ENCODE measurements around the gene KIFAP3. TPM values are rescaled to one million over a fixed set of nuclear protein-coding genes. Genes with fewer than 3 reads are reported as not detected.
"Not testable (repeated sequence)": the region's sequence is repeated elsewhere in the genome, so short reads cannot be mapped to it uniquely, and the experiment has no call there.

KIFAP3 gene
- total RNA-seq, 2 experiments from 2014 or later: 19.4 to 20.6 TPM

DNA sequence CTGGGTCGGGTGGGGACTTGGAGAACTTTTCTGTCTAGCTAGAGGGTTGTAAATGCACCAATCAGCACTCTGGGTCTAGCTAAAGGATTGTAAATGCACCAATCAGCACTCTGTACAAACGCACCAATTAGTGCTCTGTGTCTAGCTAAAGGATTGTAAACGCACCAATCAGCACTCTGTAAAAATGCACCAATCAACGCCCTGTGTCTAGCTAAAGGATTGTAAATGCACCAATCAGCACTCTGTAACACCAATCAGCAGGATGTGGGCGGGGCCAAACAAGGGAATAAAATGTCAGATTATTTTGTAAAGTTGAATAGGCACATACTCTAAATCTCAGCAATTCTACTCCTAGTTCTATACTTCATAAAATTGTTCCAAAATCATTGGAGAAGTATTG is 2.5 kb upstream of the KIFAP3 start:
- ATAC-seq (ENCODE audit: low read depth); H3K4me3 Mint-ChIP-seq; H3K36me3 Mint-ChIP-seq; H3K27me3 Mint-ChIP-seq; DNase-seq; H3K9me3 Mint-ChIP-seq; POLR2A ChIA-PET; H3K27ac Mint-ChIP-seq: not testable (repeated sequence)
- H3K4me1 Mint-ChIP-seq: peaks cover 21% of the 10 kb centered on the region

DNA sequence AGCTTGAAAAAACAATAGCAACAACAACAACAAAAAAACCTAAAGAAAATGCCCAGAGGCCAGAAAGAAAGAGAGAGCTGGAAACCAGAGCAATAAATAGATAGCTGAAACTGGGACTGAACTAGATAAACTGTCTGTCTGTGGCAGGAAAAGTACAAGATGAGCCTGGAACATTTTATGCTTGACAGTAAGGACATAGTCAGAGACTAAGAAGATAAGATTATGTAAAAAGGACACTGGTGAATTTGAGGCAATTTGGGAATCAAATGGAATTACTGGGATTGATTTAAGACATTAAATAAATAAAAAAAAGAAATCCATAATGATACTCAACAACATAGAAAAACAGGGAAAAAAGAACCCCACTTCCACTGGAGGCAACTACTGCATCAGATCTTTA is 1.7 kb upstream of the KIFAP3 start:
- DNase-seq (no peak), ATAC-seq (ENCODE audit: low read depth) (no peak)
- peaks cover 3% of the 10 kb centered on the region for H3K36me3 Mint-ChIP-seq
- POLR2A ChIA-PET: no interaction called here
- H3K4me1 Mint-ChIP-seq: peaks cover 23% of the 10 kb centered on the region
- H3K27ac Mint-ChIP-seq: no peak overlapping the region
- H3K9me3 Mint-ChIP-seq: peaks cover 9% of the 10 kb centered on the region
- H3K4me3 Mint-ChIP-seq: no peak overlapping the region
- H3K27me3 Mint-ChIP-seq: no peaks in the 10 kb centered on the region

GRCh38 chr1:170075186-170075585 is 691 bp upstream of the KIFAP3 start:
- no peak for DNase-seq
- H3K27ac Mint-ChIP-seq: peak overlapping the region; percentile 95
- no peaks in the 10 kb centered on the region for H3K27me3 Mint-ChIP-seq
- POLR2A ChIA-PET: interaction anchor here (1.4 to 1.6 kb wide), 3 partner anchors 181 to 457 kb away, joined by 3 to 11 read pairs (median 5); partner anchors contain the start of genes GORAB, METTL18 and SCYL3
- H3K9me3 Mint-ChIP-seq: peaks cover 12% of the 10 kb centered on the region
- H3K4me1 Mint-ChIP-seq: peaks cover 24% of the 10 kb centered on the region
- peak overlapping the region; percentile 99 for H3K4me3 Mint-ChIP-seq
- no peak for ATAC-seq (ENCODE audit: low read depth)
- peaks cover 12% of the 10 kb centered on the region for H3K36me3 Mint-ChIP-seq

GRCh38 chr1:170073893-170074249 is 624 bp downstream of the KIFAP3 start:
- Mint-ChIP-seq H3K27ac (peak overlapping the region; percentile 95), H3K4me3 (peak overlapping the region; percentile 99), H3K27me3 (no peaks in the 10 kb centered on the region), H3K36me3 (peaks cover 13% of the 10 kb centered on the region), H3K4me1 (peaks cover 34% of the 10 kb centered on the region), H3K9me3 (peaks cover 10% of the 10 kb centered on the region)
- no peak for ATAC-seq (ENCODE audit: low read depth)
- DNase-seq: no peak
- POLR2A ChIA-PET: interaction anchor here (0.5 to 1.7 kb wide), 5 partner anchors 180 to 458 kb away, joined by 3 to 11 read pairs (median 5); partner anchors contain the start of genes GORAB, METTL18 and SCYL3

DNA sequence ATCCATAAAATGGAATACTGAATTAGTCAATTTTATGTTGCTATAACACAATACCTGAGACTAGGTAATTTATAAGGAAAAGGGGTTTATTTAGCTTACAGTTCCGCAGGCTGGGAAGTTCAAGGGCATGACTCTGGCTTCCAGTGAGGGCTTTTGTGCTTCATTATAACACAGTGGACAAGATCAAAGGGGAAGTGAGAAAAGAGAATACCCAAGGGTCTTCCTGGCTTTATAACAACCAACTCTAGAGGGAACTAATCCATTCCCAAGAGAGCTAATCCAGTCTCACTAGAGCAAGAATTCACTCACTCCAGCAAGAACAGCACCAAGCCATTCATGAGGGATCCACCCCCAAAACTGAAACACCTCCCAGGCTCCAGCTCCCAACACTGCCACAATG is 3.1 kb downstream of the KIFAP3 start:
- peaks cover 50% of the 10 kb centered on the region for H3K4me1 Mint-ChIP-seq
- ATAC-seq (ENCODE audit: low read depth) (no peak), DNase-seq (no peak)
- no peaks in the 10 kb centered on the region for H3K27me3 Mint-ChIP-seq
- H3K9me3 Mint-ChIP-seq: peaks cover 3% of the 10 kb centered on the region
- H3K36me3 Mint-ChIP-seq: peaks cover 16% of the 10 kb centered on the region
- POLR2A ChIA-PET: interaction anchor here (0.5 kb wide), 1 partner anchor 115 kb away, joined by 3 read pairs; no protein-coding TSS in a partner anchor
- H3K4me3 Mint-ChIP-seq: no peak overlapping the region
- no peak overlapping the region for H3K27ac Mint-ChIP-seq

DNA sequence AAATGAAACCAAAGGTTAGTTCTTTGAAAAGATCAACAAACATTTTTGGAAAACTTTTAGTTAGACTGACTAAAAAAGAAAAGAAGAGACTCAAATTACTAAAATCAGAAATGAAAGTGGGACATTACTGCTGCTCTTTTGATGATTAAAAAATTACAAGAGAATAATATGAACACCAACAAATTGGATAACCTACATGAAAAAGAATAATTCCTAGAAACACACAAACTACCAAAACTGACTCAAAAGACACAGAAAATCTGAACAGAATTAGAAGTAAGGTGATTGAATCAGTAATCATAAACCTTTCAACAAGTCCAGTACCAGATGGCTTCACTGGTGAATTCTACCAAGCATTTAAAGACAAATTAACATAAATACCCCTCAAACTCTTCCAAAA is 5.6 kb downstream of the KIFAP3 start:
- Mint-ChIP-seq H3K36me3 (peaks cover 15% of the 10 kb centered on the region), H3K4me1 (peaks cover 42% of the 10 kb centered on the region), H3K27ac (peak overlapping the region; percentile 87), H3K4me3 (peak overlapping the region; percentile 84), H3K27me3 (no peaks in the 10 kb centered on the region), H3K9me3 (peaks cover 3% of the 10 kb centered on the region)
- DNase-seq: no peak
- ATAC-seq (ENCODE audit: low read depth): no peak
- POLR2A ChIA-PET: no interaction called here

GRCh38 chr1:170067253-170067819 is 7.2 kb downstream of the KIFAP3 start:
- H3K27ac Mint-ChIP-seq: peak overlapping the region; percentile 34
- POLR2A ChIA-PET: no interaction called here
- H3K4me3 Mint-ChIP-seq: peak overlapping the region; percentile 84
- H3K9me3 Mint-ChIP-seq: peaks cover 3% of the 10 kb centered on the region
- ATAC-seq (ENCODE audit: low read depth) (peak; percentile 22), DNase-seq (no peak)
- H3K4me1 Mint-ChIP-seq: peaks cover 35% of the 10 kb centered on the region
- peaks cover 21% of the 10 kb centered on the region for H3K36me3 Mint-ChIP-seq
- no peaks in the 10 kb centered on the region for H3K27me3 Mint-ChIP-seq

GRCh38 chr1:170064821-170065220 is 9.7 kb downstream of the KIFAP3 start:
- Mint-ChIP-seq H3K4me3 (no peak overlapping the region), H3K27me3 (no peaks in the 10 kb centered on the region), H3K9me3 (peaks cover 2% of the 10 kb centered on the region), H3K27ac (no peak overlapping the region), H3K36me3 (peaks cover 20% of the 10 kb centered on the region), H3K4me1 (peaks cover 28% of the 10 kb centered on the region)
- DNase-seq: no peak
- POLR2A ChIA-PET: no interaction called here
- ATAC-seq (ENCODE audit: low read depth): no peak

- peaks cover 13% of the 10 kb centered on the region for H3K4me1 Mint-ChIP-seq
- no peak overlapping the region for H3K4me3 Mint-ChIP-seq
- peaks cover 19% of the 10 kb centered on the region for H3K36me3 Mint-ChIP-seq
- ATAC-seq (ENCODE audit: low read depth) (no peak), DNase-seq (no peak)
- peaks cover 2% of the 10 kb centered on the region for H3K9me3 Mint-ChIP-seq
- no peaks in the 10 kb centered on the region for H3K27me3 Mint-ChIP-seq
- H3K27ac Mint-ChIP-seq: no peak overlapping the region
- POLR2A ChIA-PET: no interaction called here
Measured at GRCh38 chr1:170063109-170063826, 11.2 kb downstream of the KIFAP3 start.

DNA sequence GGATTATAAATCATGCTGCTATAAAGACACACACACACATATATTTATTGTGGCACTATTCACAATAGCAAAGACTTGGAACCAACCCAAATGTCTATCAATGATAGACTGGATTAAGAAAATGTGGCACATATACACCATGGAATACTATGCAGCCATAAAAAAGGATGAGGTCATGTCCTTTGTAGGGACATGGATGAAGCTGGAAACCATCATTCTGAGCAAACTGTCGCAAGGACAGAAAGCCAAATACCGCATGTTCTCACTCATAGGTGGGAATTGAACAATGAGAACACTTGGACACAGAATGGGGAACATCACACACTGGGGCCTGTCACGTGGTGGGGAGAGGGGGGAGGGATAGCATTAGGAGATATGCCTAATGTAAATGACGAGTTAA is 12.8 kb downstream of the KIFAP3 start:
- DNase-seq; POLR2A ChIA-PET; H3K27ac Mint-ChIP-seq; H3K4me3 Mint-ChIP-seq; H3K4me1 Mint-ChIP-seq; H3K9me3 Mint-ChIP-seq; ATAC-seq (ENCODE audit: low read depth); H3K27me3 Mint-ChIP-seq: not testable (repeated sequence)
- H3K36me3 Mint-ChIP-seq: peaks cover 17% of the 10 kb centered on the region

GRCh38 chr1:170060015-170060520 is 14.4 kb downstream of the KIFAP3 start:
- POLR2A ChIA-PET; H3K4me3 Mint-ChIP-seq; DNase-seq; H3K27ac Mint-ChIP-seq; H3K4me1 Mint-ChIP-seq; ATAC-seq (ENCODE audit: low read depth); H3K9me3 Mint-ChIP-seq; H3K27me3 Mint-ChIP-seq: not testable (repeated sequence)
- peaks cover 17% of the 10 kb centered on the region for H3K36me3 Mint-ChIP-seq

GRCh38 chr1:170049176-170049800 is 25.2 kb downstream of the KIFAP3 start:
- Mint-ChIP-seq H3K36me3 (peaks cover 72% of the 10 kb centered on the region), H3K4me1 (peaks cover 8% of the 10 kb centered on the region), H3K27ac (no peak overlapping the region), H3K27me3 (no peaks in the 10 kb centered on the region), H3K9me3 (peaks cover 15% of the 10 kb centered on the region), H3K4me3 (no peak overlapping the region)
- ATAC-seq (ENCODE audit: low read depth): no peak
- POLR2A ChIA-PET: no interaction called here
- no peak for DNase-seq

DNA sequence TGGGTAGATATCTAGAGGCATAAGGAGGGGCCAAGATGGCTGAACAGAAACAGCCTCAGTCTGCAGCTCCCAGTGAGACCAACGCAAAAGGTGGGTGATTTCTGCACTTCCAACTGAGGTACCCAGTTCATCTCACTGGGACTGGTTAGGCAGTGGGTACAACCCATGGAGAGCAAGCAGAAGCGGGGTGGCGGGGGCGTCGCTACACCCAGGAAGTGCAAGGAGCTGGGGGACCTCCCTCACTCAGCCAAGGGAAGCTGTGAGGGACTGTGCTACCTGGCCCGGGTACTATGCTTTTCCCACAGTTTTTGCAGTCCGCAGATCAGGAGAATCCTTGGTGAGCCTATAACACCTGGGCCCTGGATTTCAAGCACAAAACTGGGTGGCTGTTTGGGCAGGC is 26.0 kb downstream of the KIFAP3 start:
- no peak for ATAC-seq (ENCODE audit: low read depth)
- no peaks in the 10 kb centered on the region for H3K27me3 Mint-ChIP-seq
- no peak for DNase-seq
- POLR2A ChIA-PET: no interaction called here
- H3K9me3 Mint-ChIP-seq: peaks cover 15% of the 10 kb centered on the region
- no peak overlapping the region for H3K27ac Mint-ChIP-seq
- peaks cover 66% of the 10 kb centered on the region for H3K36me3 Mint-ChIP-seq
- no peak overlapping the region for H3K4me3 Mint-ChIP-seq
- H3K4me1 Mint-ChIP-seq: peaks cover 8% of the 10 kb centered on the region

DNA sequence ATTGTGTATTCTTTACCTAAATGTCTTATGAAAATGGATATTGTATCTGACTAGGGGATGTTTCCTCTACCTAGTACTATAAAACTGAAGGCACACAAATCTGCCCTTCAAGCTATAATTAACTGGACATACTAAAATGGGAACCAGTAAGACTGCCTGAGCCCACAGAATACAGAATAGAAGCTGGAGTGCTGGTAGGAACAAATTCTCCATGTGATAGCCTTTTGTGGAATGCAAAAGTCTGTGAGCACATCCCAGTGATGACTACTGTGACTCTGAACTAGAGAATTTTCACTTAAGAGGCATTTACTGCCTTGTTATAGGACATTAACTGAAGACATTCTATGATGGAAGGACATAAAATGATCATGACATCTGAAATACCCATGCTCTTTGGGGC is 30.3 kb downstream of the KIFAP3 start:
- Mint-ChIP-seq H3K36me3 (peaks cover 32% of the 10 kb centered on the region), H3K27me3 (no peaks in the 10 kb centered on the region)

More for the DNA sequence above, 30.3 kb downstream of the KIFAP3 start:
- no peak for DNase-seq
- ATAC-seq (ENCODE audit: low read depth): no peak
- no peaks in the 10 kb centered on the region for H3K9me3 Mint-ChIP-seq
- H3K27ac Mint-ChIP-seq: no peak overlapping the region
- POLR2A ChIA-PET: no interaction called here
- H3K4me1 Mint-ChIP-seq: no peaks in the 10 kb centered on the region
- no peak overlapping the region for H3K4me3 Mint-ChIP-seq
